CD14-positive monocyte (primary cell): ENCODE data around the gene DNTT. TPM values are rescaled to one million over a fixed set of nuclear protein-coding genes. Genes with fewer than 3 reads are reported as not detected.

Experiments used
- DNase-seq, 3 donors: peaks; one replicate each; pipeline ENCODE4 v3.0.0-alpha.2; 2011 to 2022
- H2AFZ ChIP-seq: 2 replicates; pipeline ENCODE4 v1.6.0; 2012; ENCODE audit warnings: mild to moderate bottlenecking, low read depth, low read length, inconsistent platforms; ENCODE audit not compliant: insufficient read depth, poor library complexity, severe bottlenecking
- H3K27ac ChIP-seq, 2 donors: 1 replicate in 1 of 2; 2 replicates in 1 of 2; pipeline ENCODE4 v1.5.1; 2012 to 2013; ENCODE audit warnings: low read length in 2 of 2, control low read depth in 1 of 2, inconsistent platforms in 1 of 2, low read depth in 1 of 2, mild to moderate bottlenecking in 1 of 2
- H3K27me3 ChIP-seq, 2 donors: one replicate each; pipeline versions ENCODE4 v1.6.0 to v1.6.1; 2011 to 2013; ENCODE audit warnings: low read length in 2 of 2; ENCODE audit not compliant: control insufficient read depth in 2 of 2, insufficient read depth in 2 of 2
- H3K36me3 ChIP-seq, 2 donors: replicated peaks in 1 of 2; 1 replicate in 1 of 2; 2 replicates in 1 of 2; pipeline versions ENCODE4 v1.5.1 to v1.6.1; 2012 to 2013; ENCODE audit warnings: low read length in 2 of 2, control low read depth in 1 of 2, inconsistent platforms in 1 of 2, mild to moderate bottlenecking in 1 of 2; ENCODE audit not compliant: insufficient read depth in 2 of 2, control insufficient read depth in 1 of 2
- H3K4me1 ChIP-seq, 2 donors: 1 replicate in 1 of 2; 2 replicates in 1 of 2; pipeline versions ENCODE4 v1.5.1 to v1.6.1; 2012 to 2013; ENCODE audit warnings: low read length in 2 of 2, control low read depth in 1 of 2, inconsistent platforms in 1 of 2, mild to moderate bottlenecking in 1 of 2, moderate library complexity in 1 of 2; ENCODE audit not compliant: insufficient read depth in 2 of 2, control insufficient read depth in 1 of 2
- H3K4me2 ChIP-seq: replicated peaks from 2 replicates; pipeline ENCODE3; 2012; ENCODE audit warnings: low read length, moderate library complexity, mild to moderate bottlenecking; ENCODE audit not compliant: poor library complexity, severe bottlenecking; ENCODE audit errors: extremely low read depth
- H3K4me3 ChIP-seq, 3 experiments: fragments of 200-600 bp in 1 of 3; sonication (generic) in 1 of 3; replicated peaks in 1 of 3; 1 replicate in 2 of 3; 2 replicates in 1 of 3; pipeline ENCODE4 v1.5.1; 2011 to 2013; ENCODE audit warnings: low read length in 3 of 3, mild to moderate bottlenecking in 3 of 3, control low read depth in 2 of 3, low read depth in 2 of 3, inconsistent platforms in 1 of 3, moderate library complexity in 1 of 3
- H3K79me2 ChIP-seq: 2 replicates; pipeline ENCODE4 v1.6.0; 2012; ENCODE audit warnings: mild to moderate bottlenecking, control low read depth, inconsistent platforms, low read length, moderate library complexity; ENCODE audit not compliant: insufficient read depth
- H3K9ac ChIP-seq: 2 replicates; pipeline ENCODE4 v1.6.0; 2017; ENCODE audit warnings: low read length, mild to moderate bottlenecking; ENCODE audit not compliant: insufficient read depth, poor library complexity, severe bottlenecking
- H3K9me3 ChIP-seq, 2 donors: replicated peaks in 1 of 2; 1 replicate in 1 of 2; 2 replicates in 1 of 2; pipeline versions ENCODE4 v1.5.1 to v1.6.1; 2012 to 2013; ENCODE audit warnings: low read length in 2 of 2, control low read depth in 1 of 2; ENCODE audit not compliant: control insufficient read depth in 1 of 2, insufficient read depth in 1 of 2
- H4K20me1 ChIP-seq: 2 replicates; pipeline ENCODE4 v1.6.0; 2012; ENCODE audit warnings: mild to moderate bottlenecking, low read length, control low read depth, moderate library complexity; ENCODE audit not compliant: insufficient read depth
- H3K27ac Mint-ChIP-seq, 7 donors: one replicate each; pipeline ENCODE4 v1.8.0; 2020; ENCODE audit warnings: mild to moderate bottlenecking in 7 of 7, mixed read lengths in 7 of 7, moderate library complexity in 6 of 7, inconsistent platforms in 2 of 7
- H3K27me3 Mint-ChIP-seq, 3 donors: one replicate each; pipeline ENCODE4 v1.8.0; 2021 to 2022; ENCODE audit warnings: low read depth in 3 of 3, mild to moderate bottlenecking in 3 of 3, mixed read lengths in 3 of 3, moderate library complexity in 3 of 3, inconsistent platforms in 1 of 3
- H3K36me3 Mint-ChIP-seq, 2 donors: one replicate each; pipeline ENCODE4 v1.8.0; 2020; ENCODE audit warnings: mixed read lengths in 2 of 2, inconsistent platforms in 1 of 2, mild to moderate bottlenecking in 1 of 2
- H3K4me1 Mint-ChIP-seq: one replicate; pipeline ENCODE4 v1.8.0; 2020; ENCODE audit warnings: mild to moderate bottlenecking, mixed read lengths
- H3K4me3 Mint-ChIP-seq, 2 donors: one replicate each; pipeline ENCODE4 v1.8.0; 2020; ENCODE audit warnings: mild to moderate bottlenecking in 2 of 2, mixed read lengths in 2 of 2, moderate library complexity in 1 of 2
- H3K9me3 Mint-ChIP-seq, 7 donors: one replicate each; pipeline ENCODE4 v1.8.0; 2020 to 2022; ENCODE audit warnings: mixed read lengths in 7 of 7, mild to moderate bottlenecking in 6 of 7, moderate library complexity in 6 of 7, inconsistent platforms in 2 of 7
- WGBS: methylation state at CpG from one replicate; pipeline ENCODE4 v1.1.5; 2013; ENCODE audit warnings: missing lambda C conversion rate; ENCODE audit not compliant: insufficient coverage; 5-methylcytosine and 5-hydroxymethylcytosine counted together
- intact Hi-C, 2 donors: fragments of 100-400 bp; cut with micrococcal nuclease; formaldehyde crosslinking; loops; one replicate each; pipeline versions ENCODE4 v1.15.0 to v1.15.1; 2023
- polyA plus RNA-seq, 3 donors: library from polyadenylated mRNA; depleted of rRNA in 1 of 3; unstranded in 2 of 3; stranded (reverse) in 1 of 3; fragments of 300-500 nt in 2 of 3; fragments of >200 nt in 1 of 3; fragmentation: Illumina TruSeq in 2 of 3; gene quantifications; 1 replicate in 2 of 3; 2 replicates in 1 of 3; pipeline ENCODE4 v1.2.3, GENCODE V29; 2012 to 2021
- TF ChIP-seq, protein P1 (sequence below): fragments of 200-600 bp; IDR thresholded peaks from one replicate; pipeline ENCODE4 v1.8.0; 2022; ENCODE audit warnings: antibody characterized with exemption, mild to moderate bottlenecking

DNTT gene
- polyA plus RNA-seq, 3 donors, result not detected

DNA sequence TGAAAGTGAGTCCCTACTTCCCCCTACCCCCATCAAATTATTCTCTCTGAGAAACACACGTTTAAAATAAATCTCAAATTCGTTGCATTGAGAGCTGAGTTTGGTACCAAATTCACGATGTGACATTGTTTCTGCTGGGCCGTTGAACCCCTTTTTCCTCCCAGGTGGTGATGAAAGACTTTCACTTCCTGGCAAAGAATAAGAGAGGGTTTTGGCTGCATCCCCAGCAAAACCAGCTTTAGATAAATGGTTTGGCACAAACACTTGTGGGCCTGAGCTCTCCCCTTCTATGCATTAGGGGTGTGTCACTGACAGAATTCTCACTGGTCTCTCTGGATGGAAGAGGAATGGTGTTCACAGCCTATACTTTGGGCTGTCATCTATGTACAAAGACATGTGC, 8.8 kb upstream of the DNTT start:
- TF ChIP-seq, protein P1, sequence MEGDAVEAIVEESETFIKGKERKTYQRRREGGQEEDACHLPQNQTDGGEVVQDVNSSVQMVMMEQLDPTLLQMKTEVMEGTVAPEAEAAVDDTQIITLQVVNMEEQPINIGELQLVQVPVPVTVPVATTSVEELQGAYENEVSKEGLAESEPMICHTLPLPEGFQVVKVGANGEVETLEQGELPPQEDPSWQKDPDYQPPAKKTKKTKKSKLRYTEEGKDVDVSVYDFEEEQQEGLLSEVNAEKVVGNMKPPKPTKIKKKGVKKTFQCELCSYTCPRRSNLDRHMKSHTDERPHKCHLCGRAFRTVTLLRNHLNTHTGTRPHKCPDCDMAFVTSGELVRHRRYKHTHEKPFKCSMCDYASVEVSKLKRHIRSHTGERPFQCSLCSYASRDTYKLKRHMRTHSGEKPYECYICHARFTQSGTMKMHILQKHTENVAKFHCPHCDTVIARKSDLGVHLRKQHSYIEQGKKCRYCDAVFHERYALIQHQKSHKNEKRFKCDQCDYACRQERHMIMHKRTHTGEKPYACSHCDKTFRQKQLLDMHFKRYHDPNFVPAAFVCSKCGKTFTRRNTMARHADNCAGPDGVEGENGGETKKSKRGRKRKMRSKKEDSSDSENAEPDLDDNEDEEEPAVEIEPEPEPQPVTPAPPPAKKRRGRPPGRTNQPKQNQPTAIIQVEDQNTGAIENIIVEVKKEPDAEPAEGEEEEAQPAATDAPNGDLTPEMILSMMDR, result no peak
- Histone ChIP-seq H3K36me3 (no peaks in the 10 kb centered on the region), H3K9ac (no peak overlapping the region), H3K4me1 (peaks cover 9 to 14% of the 10 kb centered on the region in 2 donors), H3K79me2 (no peaks in the 10 kb centered on the region), H3K4me3 (no peak overlapping the region), H4K20me1 (no peaks in the 10 kb centered on the region), H3K27me3 (no peaks in the 10 kb centered on the region), H3K9me3 (no peaks in the 10 kb centered on the region), H3K27ac (no peak overlapping the region), H3K4me2 (no peak overlapping the region), H2AFZ (no peak overlapping the region)
- Mint-ChIP-seq H3K4me1 (peaks cover 29% of the 10 kb centered on the region), H3K27ac (no peak overlapping the region), H3K27me3 (peaks cover 0 to 2% (median 0%) of the 10 kb centered on the region in 3 donors), H3K36me3 (no peaks in the 10 kb centered on the region), H3K4me3 (no peak overlapping the region), H3K9me3 (no peaks in the 10 kb centered on the region)
- 0% methylated on average over 2 of the region's 4 CpGs for WGBS
- intact Hi-C loops, result loop anchor here in 1 of 2 donors (10.0 kb wide), 1 partner anchor 281 kb away; no protein-coding TSS in a partner anchor
- DNase-seq, result no peak

- no peak overlapping the region for H2AFZ ChIP-seq
- peaks cover 31% of the 10 kb centered on the region for H3K4me1 Mint-ChIP-seq
- H3K27ac ChIP-seq, result no peak overlapping the region
These were observed 6.7 kb upstream of the DNTT start for GRCh38 chr10:96297486-96297885.

More at GRCh38 chr10:96297486-96297885, 6.7 kb upstream of the DNTT start:
- DNase-seq, result no peak
- Mint-ChIP-seq H3K9me3 (no peaks in the 10 kb centered on the region), H3K27me3 (peaks cover 0 to 2% (median 0%) of the 10 kb centered on the region in 3 donors), H3K36me3 (no peaks in the 10 kb centered on the region), H3K4me3 (no peak overlapping the region), H3K27ac (no peak overlapping the region)
- H3K79me2 ChIP-seq, result no peaks in the 10 kb centered on the region
- no peaks in the 10 kb centered on the region for H4K20me1 ChIP-seq
- no CpG with 5 or more reads among the region's 2 CpGs for WGBS
- H3K4me1 ChIP-seq, result peaks cover 9 to 14% of the 10 kb centered on the region in 2 donors
- H3K36me3 ChIP-seq, result no peaks in the 10 kb centered on the region
- no peak overlapping the region for H3K4me2 ChIP-seq
- intact Hi-C loops, result loop anchor here in 1 of 2 donors (10.0 kb wide), 1 partner anchor 283 kb away; no protein-coding TSS in a partner anchor
- no peaks in the 10 kb centered on the region for H3K9me3 ChIP-seq
- H3K4me3 ChIP-seq, result no peak overlapping the region
- no peak overlapping the region for H3K9ac ChIP-seq
- no peaks in the 10 kb centered on the region for H3K27me3 ChIP-seq
- TF ChIP-seq, protein P1, result no peak
